Common myeloid progenitor, CD34-positive (primary cell): ENCODE results near the gene UPK3BL2.
"Not testable (repeated sequence)": the region's sequence is repeated elsewhere in the genome, so short reads cannot be mapped to it uniquely, and the experiment has no call there.

ENCODE experiments used
- CTCF ChIA-PET: fragments of 350-600 bp; sonication (Branson Sonifier 250); formaldehyde crosslinking; loops from one replicate; lab custom pipeline; 2021; ENCODE audit warnings: antibody characterized with exemption; lab: Charles Lee
- POLR2A ChIA-PET: fragments of 350-600 bp; sonication (Branson Sonifier 250); formaldehyde crosslinking; loops from one replicate; lab custom pipeline; 2021; ENCODE audit warnings: antibody characterized with exemption; lab: Charles Lee
- DNase-seq, 3 donors: peaks; one replicate each; pipeline versions ENCODE4 v3.0.0 to v3.0.0-alpha.2; 2013
- H3K27ac ChIP-seq, 2 experiments: 1 replicate in 1 of 2; 2 replicates in 1 of 2; pipeline ENCODE4 v1.7.0; 2013; ENCODE audit warnings: inconsistent platforms in 2 of 2, low read length in 2 of 2, mild to moderate bottlenecking in 2 of 2, low read depth in 1 of 2, moderate library complexity in 1 of 2; ENCODE audit not compliant: severe bottlenecking in 2 of 2, insufficient read depth in 1 of 2, poor library complexity in 1 of 2
- H3K27me3 ChIP-seq, 5 experiments: replicated peaks in 2 of 5; 1 replicate in 3 of 5; 2 replicates in 2 of 5; pipeline versions ENCODE4 v1.6.1 to v1.7.0; 2013; ENCODE audit warnings: low read length in 4 of 5, mild to moderate bottlenecking in 2 of 5, moderate library complexity in 2 of 5, inconsistent platforms in 1 of 5; ENCODE audit not compliant: insufficient read depth in 5 of 5, control insufficient read depth in 4 of 5
- H3K36me3 ChIP-seq, 4 experiments: 1 replicate in 2 of 4; 2 replicates in 2 of 4; pipeline versions ENCODE4 v1.6.1 to v1.7.0; 2013; ENCODE audit warnings: low read length in 3 of 4, control low read depth in 1 of 4, mild to moderate bottlenecking in 1 of 4; ENCODE audit not compliant: control insufficient read depth in 4 of 4, insufficient read depth in 4 of 4
- H3K4me1 ChIP-seq, 4 experiments: 1 replicate in 3 of 4; 2 replicates in 1 of 4; pipeline versions ENCODE4 v1.6.1 to v1.7.1; 2013; ENCODE audit warnings: low read length in 3 of 4, mild to moderate bottlenecking in 3 of 4, control low read depth in 1 of 4, inconsistent platforms in 1 of 4, moderate library complexity in 1 of 4; ENCODE audit not compliant: control insufficient read depth in 4 of 4, insufficient read depth in 4 of 4; ENCODE audit errors: control extremely low read depth in 1 of 4
- H3K4me3 ChIP-seq, 7 experiments: 1 replicate in 4 of 7; 2 replicates in 3 of 7; pipeline versions ENCODE4 v1.5.1 to v1.7.0; 2013; ENCODE audit warnings: mild to moderate bottlenecking in 7 of 7, low read length in 6 of 7, moderate library complexity in 6 of 7, inconsistent platforms in 2 of 7, low read depth in 2 of 7, control low read depth in 1 of 7; ENCODE audit not compliant: insufficient read depth in 4 of 7, control insufficient read depth in 1 of 7; ENCODE audit errors: extremely low read depth in 1 of 7
- H3K9me3 ChIP-seq, 5 experiments: 1 replicate in 4 of 5; 2 replicates in 1 of 5; pipeline versions ENCODE4 v1.6.1 to v1.7.1; 2013; ENCODE audit warnings: low read length in 4 of 5, mild to moderate bottlenecking in 2 of 5, inconsistent platforms in 1 of 5, low read depth in 1 of 5, moderate library complexity in 1 of 5; ENCODE audit not compliant: control insufficient read depth in 4 of 5, insufficient read depth in 2 of 5; ENCODE audit errors: control extremely low read depth in 1 of 5
- WGBS: methylation state at CpG from one replicate; pipeline ENCODE4 v1.1.5; 2013; ENCODE audit not compliant: insufficient coverage; 5-methylcytosine and 5-hydroxymethylcytosine counted together

Gene UPK3BL2

GRCh38 chr7:102544372-102544771 is 876 bp upstream of the UPK3BL2 start:
- POLR2A ChIA-PET, CTCF ChIA-PET, H3K9me3 ChIP-seq, H3K36me3 ChIP-seq, H3K4me3 ChIP-seq, H3K27me3 ChIP-seq, H3K27ac ChIP-seq, DNase-seq, H3K4me1 ChIP-seq: not testable (repeated sequence)
- WGBS = no CpG with 5 or more reads among the region's 1 CpG

GRCh38 chr7:102542771-102543170 is 725 bp downstream of the UPK3BL2 start:
- H3K4me3 ChIP-seq, DNase-seq, H3K27ac ChIP-seq, CTCF ChIA-PET, H3K27me3 ChIP-seq, POLR2A ChIA-PET, H3K4me1 ChIP-seq, H3K9me3 ChIP-seq, H3K36me3 ChIP-seq: not testable (repeated sequence)
- WGBS = no CpG with 5 or more reads among the region's 11 CpGs

GRCh38 chr7:102542083-102542482 is 1.4 kb downstream of the UPK3BL2 start:
- no CpG with 5 or more reads among the region's 8 CpGs for WGBS
- POLR2A ChIA-PET, H3K4me3 ChIP-seq, H3K9me3 ChIP-seq, DNase-seq, H3K27me3 ChIP-seq, CTCF ChIA-PET, H3K36me3 ChIP-seq, H3K27ac ChIP-seq, H3K4me1 ChIP-seq: not testable (repeated sequence)

GRCh38 chr7:102540604-102541003 is 2.9 kb downstream of the UPK3BL2 start:
- CTCF ChIA-PET, POLR2A ChIA-PET, H3K9me3 ChIP-seq, H3K4me1 ChIP-seq, H3K27me3 ChIP-seq, DNase-seq, H3K4me3 ChIP-seq, H3K36me3 ChIP-seq, H3K27ac ChIP-seq: not testable (repeated sequence)
- no CpG with 5 or more reads among the region's 6 CpGs for WGBS

GRCh38 chr7:102535062-102535615 is 8.4 kb downstream of the UPK3BL2 start:
- H3K4me1 ChIP-seq, H3K27me3 ChIP-seq, H3K4me3 ChIP-seq, POLR2A ChIA-PET, H3K36me3 ChIP-seq, H3K9me3 ChIP-seq, CTCF ChIA-PET, H3K27ac ChIP-seq: not testable (repeated sequence)
- no CpG with 5 or more reads among the region's 8 CpGs for WGBS
- peak in 2 of 3 donors; percentile 13 to 53 for DNase-seq

- DNase-seq, H3K4me1 ChIP-seq: not testable (repeated sequence)
Measured at GRCh38 chr7:102532127-102532526, 11.4 kb downstream of the UPK3BL2 start.

GRCh38 chr7:102531583-102531982 is 11.9 kb downstream of the UPK3BL2 start:
- H3K4me1 ChIP-seq, H3K4me3 ChIP-seq, POLR2A ChIA-PET, H3K27me3 ChIP-seq, H3K9me3 ChIP-seq, H3K36me3 ChIP-seq, DNase-seq, H3K27ac ChIP-seq, CTCF ChIA-PET: not testable (repeated sequence)
- WGBS = no CpG with 5 or more reads among the region's 7 CpGs

More at GRCh38 chr7:102532127-102532526, 11.4 kb downstream of the UPK3BL2 start:
- CTCF ChIA-PET, POLR2A ChIA-PET, H3K27me3 ChIP-seq, H3K27ac ChIP-seq, H3K9me3 ChIP-seq, H3K36me3 ChIP-seq, H3K4me3 ChIP-seq: not testable (repeated sequence)
- 100% methylated on average over 1 of the region's 2 CpGs for WGBS
